Loucy (cell line): ENCODE measurements around the gene BTBD16.

Source experiments
- CTCF ChIP-seq: fragments of 200-600 bp; sonication (generic); conservative IDR thresholded peaks from 2 replicates; pipeline ENCODE4 v1.5.1; 2014; ENCODE audit warnings: mild to moderate bottlenecking, antibody characterized with exemption, low read length
- EZH2phosphoT487 ChIP-seq: fragments of 200-600 bp; IDR thresholded peaks from 2 replicates; pipeline ENCODE4 v1.6.1; 2018; ENCODE audit warnings: antibody characterized with exemption, mild to moderate bottlenecking, moderate library complexity, borderline replicate concordance

- no peak for TF ChIP-seq CTCF
- no peak for TF ChIP-seq EZH2phosphoT487
Measured at GRCh38 chr10:122255509-122256301, 15.4 kb upstream of the BTBD16 start.
